Stomach smooth muscle (tissue), 2 donors: ENCODE results near the gene RAB38.

Experiments
- H3K27ac ChIP-seq: one replicate; pipeline ENCODE4 v1.7.0; 2013; ENCODE audit warnings: mild to moderate bottlenecking, low read length, inconsistent platforms
- H3K27me3 ChIP-seq, 2 donors: one replicate each; pipeline ENCODE4 v1.7.0; 2013; ENCODE audit warnings: low read length in 2 of 2; ENCODE audit not compliant: insufficient read depth in 2 of 2, control insufficient read depth in 1 of 2
- H3K36me3 ChIP-seq, 2 donors: one replicate each; pipeline ENCODE4 v1.7.0; 2013; ENCODE audit warnings: low read length in 2 of 2; ENCODE audit not compliant: control insufficient read depth in 2 of 2, insufficient read depth in 2 of 2
- H3K4me1 ChIP-seq: one replicate; pipeline ENCODE4 v1.7.0; 2013; ENCODE audit warnings: low read length; ENCODE audit not compliant: control insufficient read depth, insufficient read depth
- H3K4me3 ChIP-seq, 2 donors: one replicate each; pipeline ENCODE4 v1.7.0; 2013; ENCODE audit warnings: low read length in 2 of 2
- H3K9ac ChIP-seq, 2 donors: one replicate each; pipeline ENCODE4 v1.7.0; 2013; ENCODE audit warnings: low read length in 2 of 2, mild to moderate bottlenecking in 1 of 2
- H3K9me3 ChIP-seq, 2 donors: one replicate each; pipeline ENCODE4 v1.7.0; 2013; ENCODE audit warnings: low read length in 2 of 2; ENCODE audit not compliant: control insufficient read depth in 2 of 2
- donor health status: healthy.
- donor health status: Pancreatic carcinoma.

RAB38 gene

DNA sequence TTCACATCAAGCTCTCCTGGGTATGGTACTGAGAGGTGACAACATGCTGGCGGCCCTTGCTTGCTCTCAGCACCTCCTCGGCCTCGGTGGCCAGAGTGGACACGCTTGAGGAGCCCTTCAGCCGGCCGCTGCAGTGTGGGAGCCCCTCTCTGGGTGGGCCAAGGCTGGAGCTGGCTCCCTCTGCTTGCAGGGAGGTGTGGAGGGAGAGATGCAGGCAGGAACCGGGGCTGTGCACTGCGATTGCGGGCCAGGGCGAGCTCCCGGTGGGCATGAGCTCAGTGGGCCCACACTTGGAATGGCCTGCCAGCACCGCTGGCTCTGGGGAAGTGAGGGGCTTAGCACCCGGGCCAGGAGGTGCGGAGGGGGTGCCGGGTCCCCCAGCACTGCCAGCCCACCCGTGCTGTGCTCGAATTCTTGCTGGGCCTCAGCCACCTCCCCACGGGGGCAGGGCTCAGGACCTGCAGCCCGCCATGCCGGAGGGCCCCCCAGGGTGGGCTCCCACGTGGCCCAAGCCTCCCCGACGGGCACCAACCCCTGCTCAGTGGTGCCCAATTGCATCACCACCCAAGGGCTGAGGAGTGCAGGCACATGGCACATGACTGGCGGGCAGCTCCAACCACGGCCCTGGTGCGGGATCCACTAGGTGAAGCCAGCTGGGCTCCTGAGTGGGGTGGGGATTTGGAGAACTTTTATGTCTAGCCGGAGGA lies 106.2 kb downstream of the RAB38 start:
- Histone ChIP-seq H3K36me3 (no peaks in the 10 kb centered on the region), H3K4me3 (no peak overlapping the region), H3K27ac (no peak overlapping the region), H3K4me1 (no peaks in the 10 kb centered on the region), H3K9me3 (no peaks in the 10 kb centered on the region), H3K27me3 (no peaks in the 10 kb centered on the region), H3K9ac (no peak overlapping the region)

DNA sequence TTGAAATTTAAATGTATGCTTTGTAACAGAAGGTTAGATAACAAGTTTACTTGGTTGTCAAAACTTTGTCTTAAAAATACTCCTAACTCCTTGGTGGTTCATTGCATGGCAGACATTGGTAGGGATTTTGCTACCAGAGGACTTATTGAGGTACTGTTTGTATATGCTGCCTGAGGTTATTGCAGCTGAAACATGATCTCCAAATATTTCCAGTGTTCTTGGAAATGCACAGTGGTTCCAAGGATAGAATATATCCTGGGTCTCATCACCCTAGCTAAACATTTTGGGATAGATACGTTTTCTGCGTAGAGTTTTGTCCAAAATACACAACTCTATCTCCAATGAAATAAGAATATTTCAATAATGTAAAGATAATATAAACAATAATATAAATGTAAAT lies 109.2 kb downstream of the RAB38 start:
- Histone ChIP-seq H3K27me3 (no peaks in the 10 kb centered on the region), H3K4me3 (no peak overlapping the region), H3K9me3 (no peaks in the 10 kb centered on the region), H3K9ac (no peak overlapping the region), H3K4me1 (no peaks in the 10 kb centered on the region), H3K36me3 (no peaks in the 10 kb centered on the region), H3K27ac (no peak overlapping the region)

DNA sequence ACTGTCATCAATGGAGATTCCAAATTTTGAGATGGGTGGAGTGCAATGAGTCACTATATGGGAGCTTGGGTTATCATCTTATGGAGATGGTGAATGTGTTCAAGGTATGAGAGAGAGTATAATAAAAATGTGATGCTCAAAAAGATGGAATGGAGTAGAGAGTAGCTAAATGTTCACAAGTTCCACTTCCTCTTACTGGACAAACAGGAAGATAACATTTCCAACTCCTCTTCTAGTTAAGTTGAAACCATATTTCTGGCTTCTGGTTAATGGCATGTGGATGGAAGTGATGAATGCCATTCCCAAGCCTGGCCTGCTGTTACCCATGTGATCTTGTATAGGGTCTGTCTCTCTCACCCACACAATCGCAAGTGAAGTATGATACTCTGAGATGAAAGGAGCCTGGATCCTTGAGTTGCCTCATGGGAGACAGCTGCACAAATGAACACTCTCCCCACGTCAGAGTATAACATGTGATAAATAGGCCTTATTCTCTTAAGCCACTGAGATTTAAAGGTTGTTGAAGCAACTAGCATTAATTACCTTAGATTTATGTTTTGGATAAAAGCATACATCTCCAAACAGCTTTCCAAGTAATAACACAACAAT lies 111.0 kb downstream of the RAB38 start:
- H3K36me3 ChIP-seq, result no peaks in the 10 kb centered on the region
- H3K4me3 ChIP-seq, result no peak overlapping the region
- H3K4me1 ChIP-seq, result no peaks in the 10 kb centered on the region
- no peaks in the 10 kb centered on the region for H3K9me3 ChIP-seq
- no peak overlapping the region for H3K9ac ChIP-seq
- no peaks in the 10 kb centered on the region for H3K27me3 ChIP-seq
- H3K27ac ChIP-seq, result no peak overlapping the region
